B cell (primary cell): Measurements from ENCODE around the gene PIK3R2. TPM values are rescaled to one million over a fixed set of nuclear protein-coding genes. Genes with fewer than 3 reads are reported as not detected.

Experiments used
- ATAC-seq: fragments of 200-7000 bp; cut with Tn5 transposase; one replicate; pipeline ENCODE4 v1.10.0; 2021; ENCODE audit warnings: low read depth, mild to moderate bottlenecking, moderate number of reproducible peaks, moderate library complexity
- CTCF ChIA-PET: fragments of 350-600 bp; sonication (Branson Sonifier 250); formaldehyde crosslinking; loops from one replicate; lab custom pipeline; 2021; ENCODE audit warnings: antibody characterized with exemption, inconsistent platforms; lab: Charles Lee
- POLR2A ChIA-PET: fragments of 350-600 bp; sonication (Branson Sonifier 250); formaldehyde crosslinking; loops from one replicate; lab custom pipeline; 2021; ENCODE audit warnings: antibody characterized with exemption; lab: Charles Lee
- DNase-seq: peaks from one replicate; pipeline ENCODE4 v3.0.0; 2013
- H2AFZ ChIP-seq: 2 replicates; pipeline ENCODE4 v1.6.1; 2012; ENCODE audit warnings: mild to moderate bottlenecking, low read depth, low read length; ENCODE audit not compliant: insufficient read depth, poor library complexity, severe bottlenecking
- H3K27ac ChIP-seq, 2 donors: 1 replicate in 1 of 2; 2 replicates in 1 of 2; pipeline ENCODE4 v1.5.1; 2012 to 2013; ENCODE audit warnings: low read length in 2 of 2, mild to moderate bottlenecking in 2 of 2, moderate library complexity in 1 of 2
- H3K27me3 ChIP-seq, 4 experiments: fragments of 200-600 bp in 1 of 4; sonication (generic) in 1 of 4; replicated peaks in 1 of 4; 1 replicate in 2 of 4; 2 replicates in 2 of 4; pipeline versions ENCODE4 v1.6.1 to v1.7.0; 2013 to 2016; ENCODE audit warnings: low read length in 3 of 4, mild to moderate bottlenecking in 2 of 4, mixed read lengths in 1 of 4, moderate library complexity in 1 of 4; ENCODE audit not compliant: insufficient read depth in 4 of 4, control insufficient read depth in 3 of 4; ENCODE audit errors: control extremely low read depth in 1 of 4
- H3K36me3 ChIP-seq, 2 experiments: replicated peaks in 1 of 2; 1 replicate in 1 of 2; 2 replicates in 1 of 2; pipeline versions ENCODE4 v1.6.1 to v1.7.1; 2013; ENCODE audit warnings: low read length in 1 of 2; ENCODE audit not compliant: insufficient read depth in 2 of 2, control insufficient read depth in 1 of 2; ENCODE audit errors: control extremely low read depth in 1 of 2, extremely low read depth in 1 of 2
- H3K4me1 ChIP-seq, 2 donors: fragments of 200-600 bp in 1 of 2; sonication (generic) in 1 of 2; 1 replicate in 1 of 2; 2 replicates in 1 of 2; pipeline versions ENCODE4 v1.5.1 to v1.6.1; 2013 to 2017; ENCODE audit warnings: low read length in 2 of 2; ENCODE audit not compliant: control insufficient read depth in 2 of 2, insufficient read depth in 2 of 2
- H3K4me2 ChIP-seq: replicated peaks from 2 replicates; pipeline ENCODE3; 2012; ENCODE audit warnings: mild to moderate bottlenecking, low read depth, low read length; ENCODE audit not compliant: poor library complexity, severe bottlenecking
- H3K4me3 ChIP-seq, 5 experiments: fragments of 200-600 bp in 1 of 5; sonication (generic) in 1 of 5; 1 replicate in 3 of 5; 2 replicates in 2 of 5; pipeline versions ENCODE4 v1.5.1 to v1.7.0; 2011 to 2016; ENCODE audit warnings: low read length in 4 of 5, mild to moderate bottlenecking in 4 of 5, low read depth in 2 of 5, control low read depth in 1 of 5, moderate library complexity in 1 of 5; ENCODE audit not compliant: insufficient read depth in 1 of 5; ENCODE audit errors: control extremely low read depth in 1 of 5, extremely low read depth in 1 of 5
- H3K79me2 ChIP-seq: fragments of 200-600 bp; sonication (generic); one replicate; pipeline ENCODE4 v1.6.0; 2016; ENCODE audit warnings: low read length; ENCODE audit not compliant: control insufficient read depth, insufficient read depth
- H3K9ac ChIP-seq: fragments of 200-600 bp; sonication (generic); 2 replicates; pipeline ENCODE4 v1.6.1; 2017; ENCODE audit warnings: mild to moderate bottlenecking, low read length, moderate library complexity
- H3K9me3 ChIP-seq, 3 donors: one replicate each; pipeline versions ENCODE4 v1.6.1 to v1.7.1; 2013; ENCODE audit warnings: low read length in 2 of 3; ENCODE audit not compliant: control insufficient read depth in 2 of 3, insufficient read depth in 1 of 3; ENCODE audit errors: control extremely low read depth in 1 of 3
- H4K20me1 ChIP-seq: 2 replicates; pipeline ENCODE4 v1.6.0; 2012; ENCODE audit warnings: mild to moderate bottlenecking, low read length; ENCODE audit not compliant: insufficient read depth, control insufficient read depth, poor library complexity, severe bottlenecking
- H3K27ac Mint-ChIP-seq: one replicate; pipeline ENCODE4 v1.8.0; 2021; ENCODE audit warnings: mixed read lengths
- H3K27me3 Mint-ChIP-seq: one replicate; pipeline ENCODE4 v1.8.0; 2021; ENCODE audit warnings: mixed read lengths
- H3K4me1 Mint-ChIP-seq: one replicate; pipeline ENCODE4 v1.8.0; 2021; ENCODE audit warnings: mixed read lengths
- H3K4me3 Mint-ChIP-seq: one replicate; pipeline ENCODE4 v1.8.0; 2021; ENCODE audit warnings: mixed read lengths
- H3K9me3 Mint-ChIP-seq: one replicate; pipeline ENCODE4 v1.8.0; 2022; ENCODE audit warnings: mixed read lengths; ENCODE audit not compliant: insufficient read depth
- EZH2 ChIP-seq: IDR thresholded peaks from 2 replicates; pipeline ENCODE4 v1.6.1; 2012; ENCODE audit warnings: borderline replicate concordance, low read depth, mild to moderate bottlenecking, moderate library complexity, low read length; ENCODE audit not compliant: insufficient read depth, poor library complexity, severe bottlenecking
- WGBS: methylation state at CpG from one replicate; pipeline ENCODE4 v1.1.5; 2013; ENCODE audit warnings: missing lambda C conversion rate; ENCODE audit not compliant: insufficient coverage; 5-methylcytosine and 5-hydroxymethylcytosine counted together
- intact Hi-C: fragments of 100-400 bp; cut with micrococcal nuclease; formaldehyde crosslinking; loops from one replicate; pipeline ENCODE4 v1.10.0; 2022
- polyA plus RNA-seq: library from polyadenylated mRNA; depleted of rRNA; stranded (reverse); fragments of >200 nt; gene quantifications from 2 replicates; pipeline ENCODE4 v1.2.3, GENCODE V29; 2012
- total RNA-seq, 2 donors: library from RNA; stranded (reverse); fragments of 120-200 nt in 1 of 2; gene quantifications; 1 replicate in 1 of 2; 2 replicates in 1 of 2; pipeline versions ENCODE4 v1.2.3 to v1.2.4, GENCODE V29; 2013 to 2022
- TF ChIP-seq, protein P1 (sequence below): fragments of 200-600 bp; IDR thresholded peaks from one replicate; pipeline ENCODE4 v1.8.0; 2022; ENCODE audit warnings: antibody characterized with exemption, mild to moderate bottlenecking

PIK3R2 gene
- total and polyA plus RNA-seq, 2 donors (not counting 1 experiment from before 2014, with no cell fraction given) = 8.5 to 15.8 TPM

DNA sequence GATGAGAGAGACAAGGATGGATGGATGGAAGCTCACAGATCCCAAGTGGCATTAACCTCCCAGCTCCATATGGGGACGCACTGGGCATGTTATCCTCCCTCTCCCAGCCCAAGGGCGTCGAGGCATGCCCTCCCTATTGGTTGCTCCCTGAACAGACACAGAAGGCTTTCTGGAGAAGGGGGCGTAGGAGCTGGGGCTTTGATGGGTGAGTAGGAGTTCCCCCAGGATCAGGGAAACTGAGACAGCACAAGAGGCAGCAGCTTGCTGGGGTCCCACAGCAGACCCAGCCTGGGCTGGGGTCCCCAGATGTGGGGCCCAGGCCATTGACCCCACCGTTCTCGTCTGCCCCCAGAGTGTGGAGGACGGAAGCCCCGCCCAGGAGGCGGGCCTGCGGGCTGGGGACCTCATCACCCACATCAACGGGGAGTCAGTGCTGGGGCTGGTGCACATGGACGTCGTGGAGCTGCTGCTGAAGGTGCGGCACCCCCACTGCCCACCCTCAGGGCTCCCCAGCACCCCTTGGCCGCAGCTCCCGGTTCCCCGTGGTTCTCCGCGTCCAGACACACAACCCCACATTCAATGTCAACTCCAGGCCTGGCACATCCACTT lies 7.5 kb upstream of the PIK3R2 start:
- no peaks in the 10 kb centered on the region for H3K4me1 ChIP-seq
- no peaks in the 10 kb centered on the region for H3K27me3 ChIP-seq
- ChIA-PET CTCF (interaction anchor here (2.1 kb wide), 1 partner anchor 16 kb away, joined by 6 read pairs; no protein-coding TSS in a partner anchor), POLR2A (interaction anchor here (0.6 kb wide), 2 partner anchors 20 to 369 kb away, joined by 3 to 5 read pairs; no protein-coding TSS in a partner anchor)
- WGBS = 97% methylated on average over 17 of the region's 19 CpGs
- no peaks in the 10 kb centered on the region for H3K79me2 ChIP-seq
- H3K4me3 Mint-ChIP-seq = no peak overlapping the region
- H3K9me3 ChIP-seq = no peaks in the 10 kb centered on the region
- no peak for DNase-seq
- ATAC-seq = no peak
- no peak overlapping the region for H3K27ac ChIP-seq
- no peak overlapping the region for H3K4me3 ChIP-seq
- H2AFZ ChIP-seq = no peak overlapping the region
- no peaks in the 10 kb centered on the region for H3K4me1 Mint-ChIP-seq
- H3K27ac Mint-ChIP-seq = no peak overlapping the region
- peaks cover 24% of the 10 kb centered on the region for H4K20me1 ChIP-seq
- H3K4me2 ChIP-seq = no peak overlapping the region
- H3K36me3 ChIP-seq = peaks cover 5 to 78% of the 10 kb centered on the region in 2 experiments
- TF ChIP-seq EZH2 = no peak
- TF ChIP-seq, protein P1, sequence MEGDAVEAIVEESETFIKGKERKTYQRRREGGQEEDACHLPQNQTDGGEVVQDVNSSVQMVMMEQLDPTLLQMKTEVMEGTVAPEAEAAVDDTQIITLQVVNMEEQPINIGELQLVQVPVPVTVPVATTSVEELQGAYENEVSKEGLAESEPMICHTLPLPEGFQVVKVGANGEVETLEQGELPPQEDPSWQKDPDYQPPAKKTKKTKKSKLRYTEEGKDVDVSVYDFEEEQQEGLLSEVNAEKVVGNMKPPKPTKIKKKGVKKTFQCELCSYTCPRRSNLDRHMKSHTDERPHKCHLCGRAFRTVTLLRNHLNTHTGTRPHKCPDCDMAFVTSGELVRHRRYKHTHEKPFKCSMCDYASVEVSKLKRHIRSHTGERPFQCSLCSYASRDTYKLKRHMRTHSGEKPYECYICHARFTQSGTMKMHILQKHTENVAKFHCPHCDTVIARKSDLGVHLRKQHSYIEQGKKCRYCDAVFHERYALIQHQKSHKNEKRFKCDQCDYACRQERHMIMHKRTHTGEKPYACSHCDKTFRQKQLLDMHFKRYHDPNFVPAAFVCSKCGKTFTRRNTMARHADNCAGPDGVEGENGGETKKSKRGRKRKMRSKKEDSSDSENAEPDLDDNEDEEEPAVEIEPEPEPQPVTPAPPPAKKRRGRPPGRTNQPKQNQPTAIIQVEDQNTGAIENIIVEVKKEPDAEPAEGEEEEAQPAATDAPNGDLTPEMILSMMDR = no peak
- no peaks in the 10 kb centered on the region for H3K9me3 Mint-ChIP-seq
- H3K9ac ChIP-seq = no peak overlapping the region
- intact Hi-C loops = no loop called here
- H3K27me3 Mint-ChIP-seq = no peaks in the 10 kb centered on the region

DNA sequence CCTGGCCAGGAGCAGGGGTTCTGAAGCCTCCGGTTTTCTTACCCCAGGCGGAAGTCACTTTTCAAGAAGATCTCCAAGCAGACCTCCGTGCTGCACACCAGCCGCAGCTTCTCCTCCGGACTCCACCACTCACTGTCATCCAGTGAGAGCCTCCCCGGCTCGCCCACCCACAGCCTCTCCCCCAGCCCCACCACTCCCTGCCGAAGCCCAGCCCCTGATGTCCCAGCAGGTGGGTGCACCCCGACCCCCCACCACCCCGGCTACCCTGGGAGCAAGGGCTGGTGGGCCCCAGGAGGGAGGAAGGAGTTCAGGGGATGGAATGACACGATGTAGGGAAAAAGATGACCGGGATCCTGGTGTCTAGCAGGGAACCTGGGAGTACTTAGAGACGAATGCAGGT lies 5.6 kb upstream of the PIK3R2 start:
- peaks cover 3 to 63% of the 10 kb centered on the region in 2 experiments for H3K36me3 ChIP-seq
- TF ChIP-seq, protein P1 = no peak
- no peak for TF ChIP-seq EZH2
- no peak overlapping the region for H3K4me3 ChIP-seq
- CTCF ChIA-PET = no interaction called here
- H3K27ac Mint-ChIP-seq = no peak overlapping the region
- H3K4me1 ChIP-seq = peaks cover 5 to 11% of the 10 kb centered on the region in 2 donors
- H3K4me3 Mint-ChIP-seq = no peak overlapping the region
- H3K4me1 Mint-ChIP-seq = peaks cover 7% of the 10 kb centered on the region
- H3K27ac ChIP-seq = no peak overlapping the region
- DNase-seq (no peak), ATAC-seq (no peak)
- H3K27me3 ChIP-seq = no peaks in the 10 kb centered on the region
- POLR2A ChIA-PET = interaction anchor here (0.6 kb wide), 1 partner anchor 156 kb away, joined by 4 read pairs; no protein-coding TSS in a partner anchor
- WGBS = 98% methylated on average over 4 of the region's 13 CpGs
- no peak overlapping the region for H2AFZ ChIP-seq
- no peaks in the 10 kb centered on the region for H3K79me2 ChIP-seq
- H4K20me1 ChIP-seq = peaks cover 24% of the 10 kb centered on the region
- intact Hi-C loops = no loop called here
- H3K9me3 ChIP-seq = no peaks in the 10 kb centered on the region
- H3K27me3 Mint-ChIP-seq = no peaks in the 10 kb centered on the region
- H3K9me3 Mint-ChIP-seq = no peaks in the 10 kb centered on the region
- H3K9ac ChIP-seq = no peak overlapping the region
- H3K4me2 ChIP-seq = no peak overlapping the region
